NCI-H748 (cell line): ENCODE results near the gene ABCC1.

Experiments
- DNase-seq: peaks from one replicate; lab custom pipeline; 2025; ENCODE audit not compliant: unreplicated experiment; lab: John Stamatoyannopoulos, UW

ABCC1 gene

DNA sequence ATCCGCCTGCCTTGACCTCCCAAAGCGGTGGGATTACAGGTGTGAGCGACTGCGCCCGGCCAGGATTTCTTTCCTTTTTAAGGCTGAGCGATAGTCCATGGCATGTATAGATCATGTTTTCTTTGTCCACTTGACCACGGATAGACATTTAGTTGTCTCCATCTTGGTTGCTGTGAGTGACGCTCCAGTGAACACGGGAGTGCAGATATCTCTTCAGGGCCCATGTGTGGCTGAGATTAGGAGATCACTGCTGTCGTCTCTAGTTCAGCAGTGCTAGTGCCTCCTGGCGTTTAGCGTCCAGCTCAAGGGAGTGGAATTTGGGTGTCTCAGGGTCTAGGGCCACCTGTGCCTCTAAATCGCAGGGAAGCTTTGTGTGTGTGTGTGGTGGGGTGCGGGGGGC lies 41.5 kb downstream of the ABCC1 start:
- DNase-seq: no peak

DNA sequence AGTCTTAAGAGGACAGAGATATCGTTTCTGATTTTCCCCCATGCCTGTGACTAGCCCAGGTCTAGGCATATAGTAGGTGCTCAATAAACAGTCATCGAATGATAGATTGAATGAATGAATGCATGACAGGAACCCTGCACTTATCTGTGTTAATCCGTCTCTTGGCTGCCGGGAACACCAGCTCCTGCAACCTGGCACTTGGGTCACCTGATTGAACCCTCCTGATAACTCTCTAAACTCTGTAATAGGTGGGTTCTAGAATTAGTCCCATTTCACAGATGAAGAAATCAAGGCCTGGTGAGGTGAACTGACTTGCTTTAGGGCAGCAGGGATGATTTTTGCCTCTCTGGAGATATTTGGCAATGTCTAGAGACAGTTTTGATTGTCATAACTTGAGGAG lies 43.7 kb downstream of the ABCC1 start:
- no peak for DNase-seq

DNA sequence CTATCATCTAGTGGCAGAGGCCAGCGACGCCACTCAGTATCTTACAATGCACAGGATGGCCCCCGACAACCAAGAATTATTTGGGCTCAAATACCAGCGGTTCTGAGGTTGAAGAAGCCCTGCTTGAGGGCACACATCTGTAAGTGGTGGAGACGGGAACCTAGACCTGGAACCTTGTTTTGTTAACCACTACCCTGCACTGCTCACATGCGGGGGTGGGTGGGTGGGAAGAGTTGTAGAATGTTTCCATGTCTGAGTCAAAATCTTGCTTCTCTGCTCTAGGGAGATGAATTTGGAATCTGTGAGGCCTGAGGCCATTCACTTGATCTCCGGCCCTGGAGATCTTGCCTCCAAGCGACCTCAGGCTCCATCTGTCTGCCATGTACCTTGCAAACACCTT lies 44.1 kb downstream of the ABCC1 start:
- DNase-seq: no peak

DNA sequence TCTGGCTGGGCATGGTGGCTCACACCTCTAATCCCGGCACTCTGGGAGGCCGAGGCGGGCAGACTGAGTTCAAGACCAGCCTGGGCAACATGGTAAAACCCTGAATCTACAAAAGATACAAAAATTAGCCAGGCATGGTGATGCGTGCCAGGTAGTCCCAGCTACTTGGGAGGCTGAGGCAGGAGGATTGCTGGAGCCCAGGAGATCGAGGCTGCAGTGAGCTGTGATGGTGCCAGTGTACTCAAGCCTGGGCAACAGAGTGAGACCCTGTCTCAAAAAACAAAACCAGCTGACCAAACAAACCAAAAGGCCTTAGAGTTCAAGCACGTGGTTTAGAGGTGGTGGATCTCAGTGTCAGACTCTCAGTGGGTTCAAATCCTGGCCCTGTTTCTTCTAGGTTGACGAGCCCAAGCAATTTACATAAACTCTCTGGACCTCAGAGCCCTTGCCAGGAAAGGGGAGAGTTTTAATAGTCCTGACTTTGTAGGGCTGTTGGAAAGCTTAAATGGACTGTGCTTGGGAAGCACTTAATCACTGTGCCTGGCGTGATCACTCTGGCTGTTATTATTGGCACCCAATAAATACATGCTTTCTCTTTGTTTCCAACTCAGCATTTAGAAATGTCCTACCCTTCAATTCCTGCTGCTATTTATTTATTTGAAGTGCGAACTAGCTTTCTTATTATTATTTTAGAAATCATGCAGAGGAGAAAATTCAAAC lies 44.7 kb downstream of the ABCC1 start:
- DNase-seq: no peak

DNA sequence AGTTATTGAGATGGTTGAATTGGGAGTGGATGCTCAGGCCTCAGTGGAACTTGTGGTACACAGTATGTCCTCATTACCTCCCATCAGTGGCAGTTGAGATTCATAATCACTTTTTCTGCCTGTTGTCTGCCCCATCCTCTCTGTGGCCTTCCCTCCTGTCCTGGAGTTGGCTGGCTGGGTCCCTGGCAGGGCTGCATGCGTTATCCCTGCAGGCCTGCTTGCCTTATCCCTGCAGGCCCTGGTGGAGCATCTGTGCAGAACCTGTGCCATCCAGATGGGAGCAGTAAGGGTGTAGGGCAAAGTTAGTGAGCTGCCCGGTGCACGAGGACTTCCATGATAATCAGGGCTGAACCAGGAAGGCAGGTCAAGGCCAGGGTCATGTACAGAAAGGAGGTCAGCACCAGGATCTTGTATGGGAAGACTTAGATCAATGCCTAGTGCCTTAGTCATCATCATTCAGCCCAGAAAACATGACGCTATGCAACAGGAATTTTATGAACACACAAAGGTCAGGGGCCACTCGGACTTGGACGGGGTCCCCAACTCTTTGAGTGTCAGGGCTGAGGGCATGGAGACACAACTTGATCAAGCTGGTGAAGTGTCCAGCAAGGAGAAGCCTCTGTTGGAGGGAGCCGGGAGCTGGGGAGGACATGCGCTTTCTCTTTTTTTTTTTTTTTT lies 47.2 kb downstream of the ABCC1 start:
- DNase-seq: no peak

DNA sequence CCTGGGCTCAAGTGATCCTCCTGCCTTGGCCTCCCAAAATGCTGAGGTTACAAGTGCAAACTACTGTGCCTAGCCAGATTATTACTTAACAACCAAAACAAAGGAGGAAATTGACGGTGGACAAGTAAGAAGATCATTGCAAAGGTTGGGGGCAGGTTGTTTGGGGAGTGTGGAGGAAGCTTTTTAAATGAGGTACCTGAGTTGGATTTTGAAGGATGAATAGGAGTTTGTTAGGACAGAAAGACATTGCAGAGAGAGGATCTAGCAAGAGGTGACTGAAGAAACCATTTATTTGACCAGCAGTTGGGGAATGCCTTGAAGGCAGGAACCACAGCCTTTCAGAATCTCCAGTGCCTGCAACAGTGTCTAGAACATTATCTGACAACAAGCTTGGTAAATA lies 51.3 kb downstream of the ABCC1 start:
- no peak for DNase-seq

DNA sequence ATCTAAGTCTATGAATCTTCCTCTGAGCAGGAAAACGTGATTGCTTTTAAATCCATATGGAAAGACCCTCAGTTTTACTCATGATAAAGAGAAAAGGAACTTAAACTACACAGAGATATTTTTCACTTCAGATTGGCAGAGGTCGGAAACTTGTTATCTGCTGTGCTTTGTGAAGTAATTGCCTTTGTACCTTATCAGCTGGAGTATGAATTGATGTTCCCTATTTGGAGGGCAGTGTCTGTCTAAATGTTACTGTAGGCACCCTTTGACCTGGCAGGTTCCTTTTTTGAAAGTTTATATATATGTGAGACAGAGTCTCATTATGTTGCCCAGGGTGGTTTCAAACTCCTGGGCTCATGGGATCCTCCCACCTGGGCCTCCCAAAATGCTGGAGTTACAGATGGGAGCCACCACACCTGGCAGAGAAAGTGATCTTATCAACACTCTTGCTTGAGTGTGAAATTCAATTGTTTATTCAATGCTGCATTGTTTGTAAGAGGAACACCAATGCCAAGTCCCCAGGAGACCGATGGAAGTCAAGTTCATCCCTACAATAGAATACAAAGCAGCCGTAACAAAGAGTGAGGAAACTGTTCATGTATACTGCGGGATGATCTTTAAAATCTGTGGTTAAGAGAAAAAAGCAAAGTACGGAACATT lies 52.3 kb downstream of the ABCC1 start:
- no peak for DNase-seq

DNA sequence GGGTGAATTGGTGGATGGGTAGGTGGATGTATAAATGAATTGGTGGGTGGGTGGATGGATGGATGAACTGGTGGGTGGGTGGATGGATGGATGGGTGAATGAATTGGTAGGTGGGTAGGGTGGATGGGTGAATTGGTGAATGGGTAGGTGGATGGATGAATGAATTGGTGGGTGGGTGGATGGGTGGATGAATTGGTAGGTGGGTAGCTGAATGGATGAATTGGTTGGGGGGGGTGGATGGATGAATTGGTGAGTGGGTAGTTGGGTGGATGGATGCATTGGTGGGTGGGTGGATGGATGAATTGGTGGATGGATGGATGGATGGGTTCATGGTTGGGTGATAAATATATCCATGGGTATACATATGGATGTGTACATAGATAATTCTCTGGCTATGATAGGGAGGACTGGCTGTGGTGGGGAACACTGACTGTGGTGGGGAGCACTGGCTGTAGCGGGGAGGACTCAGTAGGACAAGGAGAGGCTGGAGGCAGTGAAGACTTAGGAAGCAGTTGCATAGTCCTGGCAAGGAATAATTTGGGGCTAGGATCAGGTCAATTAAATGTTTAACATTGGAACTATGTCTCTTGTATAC lies 54.4 kb downstream of the ABCC1 start:
- DNase-seq: no peak

DNA sequence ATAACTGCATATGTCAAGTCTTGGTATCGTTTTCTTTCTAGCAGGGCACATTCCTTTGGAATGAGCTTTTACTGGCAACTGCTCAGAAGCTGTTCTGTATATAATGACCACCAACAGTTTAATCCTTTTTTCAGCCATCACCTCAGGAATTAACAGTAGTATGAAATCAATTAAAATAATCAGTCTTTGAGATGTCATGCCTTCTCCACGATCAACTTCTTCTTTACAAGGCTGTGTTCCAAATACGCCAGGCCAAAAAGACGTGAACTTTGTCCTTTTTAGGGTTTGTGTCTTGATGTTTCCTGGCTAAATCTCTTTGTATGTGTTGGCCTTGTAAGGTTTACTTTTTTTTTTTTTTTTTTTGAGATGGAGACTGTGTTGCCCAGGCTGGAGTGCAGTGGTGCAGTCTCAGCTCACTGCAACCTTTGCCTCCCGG lies 54.9 kb downstream of the ABCC1 start:
- DNase-seq: no peak

DNA sequence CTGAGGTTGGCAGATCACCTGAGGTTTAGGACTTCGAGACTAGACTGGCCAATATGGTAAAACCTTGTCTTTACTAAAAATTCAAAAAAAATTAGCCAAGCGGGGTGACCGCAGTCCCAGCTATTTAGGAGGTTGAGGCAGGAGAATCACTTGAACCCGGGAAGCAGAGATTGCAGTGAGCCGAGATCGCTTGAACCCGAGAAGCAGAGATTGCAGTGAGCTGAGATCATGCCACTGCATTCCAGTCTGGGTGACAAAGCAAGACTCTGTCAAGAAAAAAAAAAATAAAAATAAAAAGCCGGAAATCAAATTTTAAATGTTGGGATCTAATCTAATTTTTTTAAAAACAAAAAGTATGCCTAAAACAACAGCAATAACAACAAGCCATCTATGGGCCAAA lies 56.3 kb downstream of the ABCC1 start:
- DNase-seq: no peak

DNA sequence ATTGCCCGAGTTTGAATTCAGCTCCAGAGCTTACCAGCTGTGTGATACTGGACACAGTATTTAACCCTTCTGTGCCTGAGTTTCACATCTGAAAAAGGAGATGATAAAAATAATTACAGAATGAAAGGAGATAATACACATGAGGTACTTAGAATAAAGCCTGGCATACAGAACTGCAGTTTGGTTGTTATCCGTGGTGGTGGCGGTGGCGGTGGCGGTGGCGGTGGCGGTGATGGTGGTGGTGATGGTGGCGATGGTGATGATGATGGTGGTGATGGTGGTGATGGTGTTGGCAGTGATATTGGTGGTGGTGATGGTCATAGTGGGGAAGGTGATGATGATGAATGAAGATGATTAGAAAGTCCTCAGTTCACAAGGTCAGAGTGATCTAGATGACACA lies 57.2 kb downstream of the ABCC1 start:
- DNase-seq: no peak

DNA sequence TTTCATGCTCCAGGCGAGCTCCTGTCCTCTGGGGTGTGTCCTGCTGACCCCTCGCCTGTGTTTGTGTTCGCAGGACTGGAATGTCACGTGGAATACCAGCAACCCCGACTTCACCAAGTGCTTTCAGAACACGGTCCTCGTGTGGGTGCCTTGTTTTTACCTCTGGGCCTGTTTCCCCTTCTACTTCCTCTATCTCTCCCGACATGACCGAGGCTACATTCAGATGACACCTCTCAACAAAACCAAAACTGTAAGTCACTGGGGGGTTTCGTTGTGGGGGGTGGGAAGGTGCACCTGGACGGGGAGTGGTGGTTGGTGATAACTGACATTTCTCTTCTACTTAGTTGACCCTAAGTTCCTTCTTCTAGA lies 58.3 kb downstream of the ABCC1 start:
- DNase-seq: no peak

DNA sequence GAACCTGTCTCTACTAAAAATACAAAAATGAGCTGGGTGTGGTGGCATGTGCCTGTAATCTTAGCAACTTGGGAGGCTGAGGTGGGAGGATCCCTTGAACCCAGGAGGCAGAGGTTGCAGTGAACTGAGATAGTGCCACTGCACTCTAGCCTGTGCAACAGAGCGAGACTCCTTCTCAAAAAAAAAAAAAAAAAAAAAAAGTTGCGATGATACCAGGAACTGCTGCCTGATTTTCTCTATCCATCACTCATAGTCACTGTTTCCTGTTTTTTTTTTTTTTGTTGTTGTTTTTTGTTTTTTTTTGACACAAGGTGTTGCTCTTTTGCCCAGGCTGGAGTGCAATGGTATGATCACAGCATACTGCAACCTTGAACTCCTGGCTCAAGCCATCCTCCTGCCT lies 59.2 kb downstream of the ABCC1 start:
- no peak for DNase-seq

DNA sequence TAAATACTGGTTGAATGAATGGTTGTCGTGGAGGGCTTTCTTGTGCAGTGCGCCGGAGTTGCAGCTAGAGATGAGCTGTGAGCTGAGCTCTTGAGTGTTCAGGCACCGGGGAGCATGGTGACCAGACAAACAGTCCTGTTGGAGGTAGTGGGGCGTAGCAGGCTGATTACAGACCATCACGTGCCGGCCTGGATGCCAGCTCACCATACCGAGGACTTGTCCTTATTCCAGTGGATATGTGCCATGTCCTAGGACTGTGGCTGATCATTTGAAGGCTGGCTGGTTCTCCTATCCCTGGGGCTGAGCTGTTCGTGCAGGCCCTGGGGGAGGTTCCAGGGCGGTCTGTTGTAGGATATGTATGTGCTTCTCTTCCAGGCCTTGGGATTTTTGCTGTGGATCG lies 60.0 kb downstream of the ABCC1 start:
- no peak for DNase-seq

DNA sequence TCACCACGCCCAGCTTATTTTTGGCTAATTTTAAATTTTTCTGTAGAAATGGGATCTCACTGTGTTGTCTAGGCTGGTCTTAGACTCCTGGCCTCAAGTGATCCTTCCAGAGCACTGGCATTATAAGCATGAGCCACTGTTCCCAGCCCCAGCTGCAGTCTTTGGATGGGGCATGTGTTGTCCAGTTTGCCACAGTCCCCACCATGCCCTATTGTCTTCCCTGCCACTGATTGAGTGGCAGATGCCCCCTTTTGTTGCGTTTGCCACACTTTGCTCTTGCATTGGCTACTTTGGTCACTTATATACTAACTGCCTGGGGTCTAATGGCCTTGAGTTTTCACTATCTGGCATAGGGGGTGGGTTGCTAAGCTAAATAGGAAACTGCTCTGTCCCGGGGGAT lies 60.8 kb downstream of the ABCC1 start:
- no peak for DNase-seq

DNA sequence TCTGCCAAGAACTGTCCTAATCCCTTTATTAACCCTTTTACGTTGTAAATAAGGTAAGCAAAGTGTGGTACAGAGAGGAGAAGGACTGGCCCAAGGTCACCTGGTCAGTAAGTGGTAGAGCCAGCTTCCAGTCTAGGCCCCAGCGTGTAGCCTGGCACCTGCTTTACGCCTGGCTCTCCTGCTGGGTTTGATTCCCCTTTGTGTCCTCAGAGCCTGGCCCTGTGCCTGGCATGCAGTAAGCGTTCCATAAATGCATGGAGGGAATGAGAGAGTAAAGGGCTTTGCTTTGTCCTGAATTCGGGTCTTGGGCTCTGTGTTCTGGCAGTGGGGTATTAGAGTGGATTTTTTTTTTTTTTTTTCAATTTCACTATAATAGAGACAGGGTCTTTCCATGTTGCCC lies 62.7 kb downstream of the ABCC1 start:
- no peak for DNase-seq

DNA sequence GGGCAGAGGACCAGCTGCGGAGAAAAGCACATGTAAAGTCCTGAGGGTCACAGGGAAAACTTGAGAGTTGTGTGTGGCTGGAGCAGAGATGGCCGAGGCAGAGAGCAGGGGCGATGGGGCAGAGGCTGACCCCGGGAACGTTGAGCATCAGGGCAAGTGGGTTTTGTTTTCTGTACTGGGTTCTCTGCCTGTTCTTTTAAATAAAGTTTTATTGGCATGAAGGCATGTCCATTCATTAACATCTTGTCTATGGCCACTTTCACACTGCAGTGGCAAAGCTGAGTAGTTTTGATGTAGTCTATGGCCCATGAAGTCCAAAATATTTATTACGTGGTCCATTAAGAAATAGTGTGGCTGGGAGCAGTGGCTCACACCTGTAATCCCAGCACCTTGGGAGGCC lies 64.4 kb downstream of the ABCC1 start:
- DNase-seq: no peak

DNA sequence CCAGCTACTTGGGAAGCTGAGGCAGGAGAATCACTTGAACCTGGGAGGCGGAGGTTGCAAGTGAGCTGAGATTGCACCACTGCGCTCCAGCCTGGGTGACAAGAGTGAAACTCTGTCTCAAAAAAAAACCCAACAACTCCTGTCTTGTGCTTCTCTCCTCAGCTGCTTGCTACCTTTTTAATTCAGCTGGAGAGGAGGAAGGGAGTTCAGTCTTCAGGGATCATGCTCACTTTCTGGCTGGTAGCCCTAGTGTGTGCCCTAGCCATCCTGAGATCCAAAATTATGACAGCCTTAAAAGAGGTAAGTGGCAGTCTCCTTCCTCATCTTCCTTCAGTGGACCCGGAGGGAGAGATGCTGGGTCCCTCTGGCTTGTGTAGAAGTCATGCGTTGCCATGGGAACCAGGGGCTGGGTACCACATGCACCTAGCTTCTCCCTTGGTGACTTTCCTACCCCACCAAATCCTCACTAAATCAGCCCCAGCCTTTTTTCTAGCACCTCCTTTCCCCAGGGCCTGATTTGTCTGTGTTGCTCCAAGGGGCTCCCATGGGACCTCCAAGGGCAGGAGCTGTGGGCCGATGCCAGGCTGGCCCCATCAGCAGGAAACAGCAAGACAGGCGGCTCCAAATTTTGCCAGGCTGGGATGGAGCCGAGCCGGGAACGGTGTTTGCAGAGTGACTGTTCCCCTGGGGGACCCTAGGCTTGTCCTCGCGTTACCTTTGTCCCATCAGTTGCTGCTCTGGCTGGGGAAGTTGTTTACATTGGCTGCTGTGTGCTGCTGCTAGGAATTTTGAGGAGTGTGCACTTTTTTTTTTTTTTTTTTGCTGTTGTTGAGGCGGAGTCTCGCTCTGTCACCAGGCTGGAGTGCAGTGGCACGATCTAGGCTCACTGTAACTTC lies 65.2 kb downstream of the ABCC1 start:
- no peak for DNase-seq

DNA sequence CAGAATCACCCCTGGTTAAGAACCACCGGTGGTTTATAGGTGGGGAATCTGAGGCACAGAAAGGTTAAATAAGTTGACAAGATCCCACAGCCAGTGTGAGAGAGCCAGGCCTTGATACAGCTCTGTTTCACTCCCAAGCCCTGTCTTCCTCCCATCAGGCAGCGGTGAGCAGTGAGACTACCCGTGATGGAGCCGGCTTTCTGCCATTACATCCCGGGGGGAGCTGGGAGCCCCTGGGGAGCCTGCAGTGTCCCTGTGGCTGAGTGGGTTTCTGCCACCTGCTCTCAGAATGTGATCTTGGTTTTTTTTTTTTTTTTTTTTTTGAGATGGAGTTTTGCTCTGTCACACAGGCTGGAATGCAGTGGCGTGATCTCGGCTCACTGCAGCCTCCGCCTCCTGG lies 66.4 kb downstream of the ABCC1 start:
- no peak for DNase-seq

DNA sequence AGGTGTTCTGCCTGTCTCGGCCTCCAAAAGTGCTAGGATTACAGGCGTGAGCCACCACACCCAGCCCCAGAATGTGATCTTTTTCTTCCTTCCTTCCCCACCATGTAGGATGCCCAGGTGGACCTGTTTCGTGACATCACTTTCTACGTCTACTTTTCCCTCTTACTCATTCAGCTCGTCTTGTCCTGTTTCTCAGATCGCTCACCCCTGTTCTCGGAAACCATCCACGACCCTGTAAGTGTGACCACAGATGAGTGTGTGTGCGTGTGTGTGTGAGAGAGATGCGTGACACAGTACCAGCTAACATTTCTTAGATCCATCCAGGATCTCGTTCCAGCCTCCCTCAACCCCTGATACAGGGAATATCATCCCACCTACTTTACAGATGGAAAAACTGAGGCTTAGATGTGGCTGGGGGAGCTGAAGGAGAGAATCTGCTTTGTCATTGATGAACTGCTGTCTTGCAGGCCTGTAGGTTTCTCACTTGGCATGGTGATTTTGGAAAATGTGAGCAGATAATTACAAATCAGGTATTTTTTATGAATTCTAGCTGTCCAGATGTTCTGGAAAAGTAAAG lies 67.1 kb downstream of the ABCC1 start:
- no peak for DNase-seq

DNA sequence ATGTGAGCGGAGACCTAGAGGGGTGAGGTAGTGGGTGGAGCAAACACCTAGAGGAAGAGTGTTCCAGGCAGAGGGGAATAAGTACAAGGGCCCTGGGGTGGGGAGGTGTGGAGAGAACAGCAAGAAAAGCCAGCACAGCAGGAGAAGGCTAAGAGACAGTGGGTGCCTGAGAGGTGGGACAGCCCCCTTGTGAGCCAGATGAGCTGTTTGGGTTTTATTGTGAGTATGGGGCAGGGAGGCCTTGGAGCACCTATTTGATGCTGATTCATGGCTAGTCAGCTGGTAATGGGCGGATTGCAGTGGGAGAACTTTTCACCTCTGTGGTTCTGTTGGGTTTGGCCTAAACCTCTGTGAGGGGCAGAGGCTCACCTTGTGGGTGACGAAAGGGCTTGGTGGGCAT lies 68.4 kb downstream of the ABCC1 start:
- no peak for DNase-seq
